ENCODE results near the gene HNRNPL.

- TF ChIP-seq TAF1 (IDR thresholded peaks at IDR 0.05; ENCODE audit: borderline replicate concordance, insufficient read depth, low read length) = no peak
- TF ChIP-seq POLR2AphosphoS5 (IDR thresholded peaks at IDR 0.05; ENCODE audit: low read depth, low read length) = no peak
- TF ChIP-seq SIN3A (IDR thresholded peaks at IDR 0.05; ENCODE audit: borderline replicate concordance, insufficient read depth, low read length) = no peak
- TF ChIP-seq, protein P1, sequence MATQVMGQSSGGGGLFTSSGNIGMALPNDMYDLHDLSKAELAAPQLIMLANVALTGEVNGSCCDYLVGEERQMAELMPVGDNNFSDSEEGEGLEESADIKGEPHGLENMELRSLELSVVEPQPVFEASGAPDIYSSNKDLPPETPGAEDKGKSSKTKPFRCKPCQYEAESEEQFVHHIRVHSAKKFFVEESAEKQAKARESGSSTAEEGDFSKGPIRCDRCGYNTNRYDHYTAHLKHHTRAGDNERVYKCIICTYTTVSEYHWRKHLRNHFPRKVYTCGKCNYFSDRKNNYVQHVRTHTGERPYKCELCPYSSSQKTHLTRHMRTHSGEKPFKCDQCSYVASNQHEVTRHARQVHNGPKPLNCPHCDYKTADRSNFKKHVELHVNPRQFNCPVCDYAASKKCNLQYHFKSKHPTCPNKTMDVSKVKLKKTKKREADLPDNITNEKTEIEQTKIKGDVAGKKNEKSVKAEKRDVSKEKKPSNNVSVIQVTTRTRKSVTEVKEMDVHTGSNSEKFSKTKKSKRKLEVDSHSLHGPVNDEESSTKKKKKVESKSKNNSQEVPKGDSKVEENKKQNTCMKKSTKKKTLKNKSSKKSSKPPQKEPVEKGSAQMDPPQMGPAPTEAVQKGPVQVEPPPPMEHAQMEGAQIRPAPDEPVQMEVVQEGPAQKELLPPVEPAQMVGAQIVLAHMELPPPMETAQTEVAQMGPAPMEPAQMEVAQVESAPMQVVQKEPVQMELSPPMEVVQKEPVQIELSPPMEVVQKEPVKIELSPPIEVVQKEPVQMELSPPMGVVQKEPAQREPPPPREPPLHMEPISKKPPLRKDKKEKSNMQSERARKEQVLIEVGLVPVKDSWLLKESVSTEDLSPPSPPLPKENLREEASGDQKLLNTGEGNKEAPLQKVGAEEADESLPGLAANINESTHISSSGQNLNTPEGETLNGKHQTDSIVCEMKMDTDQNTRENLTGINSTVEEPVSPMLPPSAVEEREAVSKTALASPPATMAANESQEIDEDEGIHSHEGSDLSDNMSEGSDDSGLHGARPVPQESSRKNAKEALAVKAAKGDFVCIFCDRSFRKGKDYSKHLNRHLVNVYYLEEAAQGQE (IDR thresholded peaks at IDR 0.05; ENCODE audit: insufficient read depth in 1 of 2, low read depth in 2 of 2, low read length in 2 of 2) = no peak
Observed at GRCh38 chr19:38861368-38861767, 11.6 kb upstream of the HNRNPL start.
